ENCODE measurements around the gene TPD52L2.

- TF ChIP-seq CTCF (IDR thresholded peaks at IDR 0.05), result no peak
- TF ChIP-seq POLR2A (IDR thresholded peaks at IDR 0.05), result no peak
Observed at GRCh38 chr20:63878899-63879663, 14.0 kb downstream of the TPD52L2 start.
